Calu3 (cell line): ENCODE data around the gene KCND2. TPM values are rescaled to one million over a fixed set of nuclear protein-coding genes. Genes with fewer than 3 reads are reported as not detected.

Experiments
- BruUV-seq: library from RNA; stranded (reverse); fragments of 400-500 nt; replicated peaks from 2 replicates; lab custom pipeline; 2021; lab: Mats Ljungman, UMichigan
- CTCF ChIA-PET: fragments of 300-600 bp; sonication (Branson Sonifier 250); formaldehyde crosslinking; loops from one replicate; lab custom pipeline; 2022; ENCODE audit warnings: antibody characterized with exemption; lab: Charles Lee
- DNase-seq: peaks from one replicate; pipeline ENCODE4 v3.0.0; 2022
- H3K27ac Mint-ChIP-seq: one replicate; pipeline ENCODE4 v1.8.0; 2022; ENCODE audit warnings: mixed read lengths; ENCODE audit not compliant: unreplicated experiment
- H3K27me3 Mint-ChIP-seq: one replicate; pipeline ENCODE4 v1.8.0; 2022; ENCODE audit warnings: mixed read lengths; ENCODE audit not compliant: unreplicated experiment
- H3K36me3 Mint-ChIP-seq: one replicate; pipeline ENCODE4 v1.8.0; 2022; ENCODE audit warnings: mild to moderate bottlenecking, moderate library complexity, mixed read lengths; ENCODE audit not compliant: insufficient read depth, unreplicated experiment
- H3K4me1 Mint-ChIP-seq: one replicate; pipeline ENCODE4 v1.8.0; 2022; ENCODE audit warnings: mild to moderate bottlenecking, low read depth, mixed read lengths; ENCODE audit not compliant: unreplicated experiment
- H3K4me3 Mint-ChIP-seq: one replicate; pipeline ENCODE4 v1.8.0; 2022; ENCODE audit warnings: mild to moderate bottlenecking, low read depth, moderate library complexity, mixed read lengths; ENCODE audit not compliant: unreplicated experiment
- H3K9me3 Mint-ChIP-seq: one replicate; pipeline ENCODE4 v1.8.0; 2022; ENCODE audit warnings: low read depth, mixed read lengths; ENCODE audit not compliant: unreplicated experiment
- intact Hi-C: fragments of 100-400 bp; cut with micrococcal nuclease; formaldehyde crosslinking; loops from one replicate; pipeline ENCODE4 v1.10.0; 2022; ENCODE audit not compliant: unreplicated experiment
- total RNA-seq: library from RNA; stranded (reverse); gene quantifications from 2 replicates; pipeline ENCODE4 v1.2.3, GENCODE V29; 2022
- TF ChIP-seq, protein P1 (sequence below): fragments of 200-600 bp; IDR thresholded peaks from one replicate; pipeline ENCODE4 v1.8.0; 2022; ENCODE audit warnings: antibody characterized with exemption; ENCODE audit not compliant: unreplicated experiment

KCND2 gene
- total RNA-seq, 1 experiment from 2014 or later = 1.2 TPM

DNA sequence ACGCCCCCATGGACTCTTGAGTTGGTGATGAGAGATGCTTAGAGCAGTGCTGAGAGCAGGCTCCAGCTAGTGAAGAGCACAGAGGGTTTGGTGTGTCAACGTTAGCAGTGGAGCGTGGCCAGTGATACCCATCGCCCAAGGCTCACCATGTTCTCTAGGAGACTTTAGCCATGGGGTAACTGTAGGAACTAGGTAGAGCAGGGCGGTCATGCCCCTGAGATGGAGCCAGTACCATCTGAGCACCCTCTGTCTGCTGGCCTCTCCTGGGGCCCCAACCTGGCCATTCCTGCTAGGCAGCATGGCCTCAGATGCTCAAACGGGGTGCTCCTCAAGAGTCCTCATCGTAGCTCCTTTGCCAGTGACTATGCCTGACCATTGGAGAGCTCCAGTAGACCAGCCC, 179.7 kb downstream of the KCND2 start:
- TF ChIP-seq, protein P1, sequence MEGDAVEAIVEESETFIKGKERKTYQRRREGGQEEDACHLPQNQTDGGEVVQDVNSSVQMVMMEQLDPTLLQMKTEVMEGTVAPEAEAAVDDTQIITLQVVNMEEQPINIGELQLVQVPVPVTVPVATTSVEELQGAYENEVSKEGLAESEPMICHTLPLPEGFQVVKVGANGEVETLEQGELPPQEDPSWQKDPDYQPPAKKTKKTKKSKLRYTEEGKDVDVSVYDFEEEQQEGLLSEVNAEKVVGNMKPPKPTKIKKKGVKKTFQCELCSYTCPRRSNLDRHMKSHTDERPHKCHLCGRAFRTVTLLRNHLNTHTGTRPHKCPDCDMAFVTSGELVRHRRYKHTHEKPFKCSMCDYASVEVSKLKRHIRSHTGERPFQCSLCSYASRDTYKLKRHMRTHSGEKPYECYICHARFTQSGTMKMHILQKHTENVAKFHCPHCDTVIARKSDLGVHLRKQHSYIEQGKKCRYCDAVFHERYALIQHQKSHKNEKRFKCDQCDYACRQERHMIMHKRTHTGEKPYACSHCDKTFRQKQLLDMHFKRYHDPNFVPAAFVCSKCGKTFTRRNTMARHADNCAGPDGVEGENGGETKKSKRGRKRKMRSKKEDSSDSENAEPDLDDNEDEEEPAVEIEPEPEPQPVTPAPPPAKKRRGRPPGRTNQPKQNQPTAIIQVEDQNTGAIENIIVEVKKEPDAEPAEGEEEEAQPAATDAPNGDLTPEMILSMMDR = no peak
- no peak for DNase-seq
- no peak overlapping the region for H3K27ac Mint-ChIP-seq
- peaks cover 11% of the 10 kb centered on the region for H3K9me3 Mint-ChIP-seq
- BruUV-seq = no TSS peak
- no peaks in the 10 kb centered on the region for H3K4me1 Mint-ChIP-seq
- H3K36me3 Mint-ChIP-seq = no peaks in the 10 kb centered on the region
- no peaks in the 10 kb centered on the region for H3K27me3 Mint-ChIP-seq
- intact Hi-C loops = no loop called here
- CTCF ChIA-PET = no interaction called here
- H3K4me3 Mint-ChIP-seq = no peak overlapping the region

DNA sequence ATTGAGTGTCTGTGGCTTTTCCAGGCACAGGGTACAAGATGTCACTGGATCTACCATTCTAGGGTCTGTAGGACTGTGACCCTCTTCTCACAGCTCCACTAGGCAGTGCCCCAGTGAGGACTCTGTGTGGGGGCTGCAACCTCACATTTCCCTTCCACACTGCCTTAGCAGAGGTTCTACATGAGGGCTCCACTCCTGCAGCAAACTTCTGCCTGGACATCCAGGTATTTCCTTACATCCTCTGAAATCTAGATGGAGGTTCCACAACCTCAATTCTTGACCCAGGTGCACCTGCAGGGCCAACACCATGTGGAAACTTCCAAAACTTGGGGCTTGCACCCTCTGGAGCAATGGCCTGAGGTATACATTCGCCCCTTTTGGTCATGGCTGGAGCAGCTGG, 183.7 kb downstream of the KCND2 start:
- CTCF ChIA-PET = no interaction called here
- Mint-ChIP-seq H3K27me3 (no peaks in the 10 kb centered on the region), H3K36me3 (no peaks in the 10 kb centered on the region), H3K27ac (no peak overlapping the region), H3K4me3 (no peak overlapping the region), H3K4me1 (no peaks in the 10 kb centered on the region), H3K9me3 (peaks cover 11% of the 10 kb centered on the region)
- intact Hi-C loops = no loop called here
- no peak for DNase-seq
- TF ChIP-seq, protein P1 = no peak
- BruUV-seq = no TSS peak

DNA sequence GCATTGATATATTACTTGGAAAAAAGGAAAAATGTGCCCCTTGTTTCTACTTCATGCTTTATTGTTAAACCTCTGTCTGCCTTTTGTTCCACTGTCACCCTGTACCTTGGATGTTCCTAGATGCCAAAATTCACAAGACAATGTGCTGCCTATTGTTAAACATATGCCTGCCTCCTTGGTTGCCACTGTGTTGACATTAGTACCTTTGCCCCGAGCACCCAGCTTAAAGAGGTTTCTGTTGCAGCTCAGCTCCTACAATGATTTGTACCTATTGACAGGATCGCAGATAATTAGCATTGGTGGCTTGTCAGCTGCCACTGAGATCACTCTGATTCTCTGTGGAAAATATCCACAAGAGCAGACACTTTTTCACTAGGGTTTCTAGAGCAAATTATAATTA, 188.0 kb downstream of the KCND2 start:
- Mint-ChIP-seq H3K27ac (no peak overlapping the region), H3K4me3 (no peak overlapping the region), H3K4me1 (no peaks in the 10 kb centered on the region), H3K27me3 (no peaks in the 10 kb centered on the region), H3K9me3 (peaks cover 8% of the 10 kb centered on the region), H3K36me3 (no peaks in the 10 kb centered on the region)
- TF ChIP-seq, protein P1 = no peak
- CTCF ChIA-PET = no interaction called here
- intact Hi-C loops = no loop called here
- no peak for DNase-seq
- BruUV-seq = no TSS peak

DNA sequence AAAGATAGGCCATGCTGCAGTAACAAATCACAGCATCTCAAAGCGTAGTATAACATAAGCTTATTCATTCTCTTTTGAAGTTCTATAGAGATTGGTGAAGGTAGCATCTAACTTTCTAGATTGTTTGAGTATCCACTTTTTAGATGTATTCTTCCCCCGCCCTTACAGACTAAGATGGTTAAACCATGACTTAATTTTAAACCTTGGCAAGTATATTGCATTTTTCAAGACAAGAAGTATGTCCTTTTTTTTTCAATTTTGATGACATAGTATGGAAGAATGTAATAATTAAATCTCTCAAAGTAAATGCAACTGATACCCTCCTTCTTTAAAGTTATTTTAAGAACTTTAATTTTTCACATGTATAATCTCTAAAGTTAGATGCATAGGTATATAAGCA, 190.0 kb downstream of the KCND2 start:
- Mint-ChIP-seq H3K4me1 (no peaks in the 10 kb centered on the region), H3K9me3 (peaks cover 1% of the 10 kb centered on the region), H3K27me3 (no peaks in the 10 kb centered on the region), H3K36me3 (no peaks in the 10 kb centered on the region), H3K27ac (no peak overlapping the region), H3K4me3 (no peak overlapping the region)
- intact Hi-C loops = no loop called here
- no peak for DNase-seq
- TF ChIP-seq, protein P1 = no peak
- no TSS peak for BruUV-seq
- CTCF ChIA-PET = no interaction called here
